HEK293 (cell line): ENCODE measurements around the gene SLC7A1.

Experiments used
- CTCF ChIA-PET: fragments of 350-600 bp; formaldehyde crosslinking; extraction: SDS; loops from one replicate; lab custom pipeline; 2021; ENCODE audit warnings: antibody characterized with exemption; lab: Yijun Ruan, JAX
- POLR2A ChIA-PET: fragments of 300-600 bp; formaldehyde crosslinking; extraction: SDS; loops from one replicate; lab custom pipeline; 2020; ENCODE audit warnings: antibody characterized with exemption, inconsistent platforms; lab: Yijun Ruan, JAX
- H3K27ac ChIP-seq: fragments of 200-500 bp; sonication (Bioruptor generic); 2 replicates; pipeline ENCODE4 v1.5.1; 2014; ENCODE audit warnings: low read depth, low read length, control low read depth, inconsistent platforms; ENCODE audit errors: extremely low read depth
- H3K36me3 ChIP-seq, 2 experiments: fragments of 200-500 bp in 1 of 2; sonication (Bioruptor generic) in 1 of 2; 1 replicate in 1 of 2; 2 replicates in 1 of 2; pipeline ENCODE4 v1.5.1; 2014 to 2017; ENCODE audit warnings: inconsistent platforms in 2 of 2, low read length in 2 of 2; ENCODE audit not compliant: control insufficient read depth in 2 of 2, insufficient read depth in 1 of 2
- H3K4me1 ChIP-seq: fragments of 200-500 bp; sonication (Bioruptor generic); 2 replicates; pipeline ENCODE4 v1.5.1; 2014; ENCODE audit warnings: mild to moderate bottlenecking, low read length, inconsistent platforms; ENCODE audit not compliant: control insufficient read depth, insufficient read depth
- H3K4me3 ChIP-seq: 2 replicates; pipeline ENCODE4 v1.5.1; 2011; ENCODE audit warnings: low read depth, mild to moderate bottlenecking, control low read depth, low read length, moderate library complexity
- H3K9me3 ChIP-seq: fragments of 200-500 bp; sonication (Bioruptor generic); 2 replicates; pipeline ENCODE4 v1.5.1; 2014; ENCODE audit warnings: low read depth, low read length, inconsistent platforms; ENCODE audit not compliant: control insufficient read depth, insufficient read depth
- GLIS1 ChIP-seq: fragments of 450-650 bp; formaldehyde crosslinking; IDR thresholded peaks from 2 replicates; pipeline ENCODE4 v1.5.1; 2016; ENCODE audit warnings: missing biosample characterization, missing genetic modification characterization
- GLIS2 ChIP-seq: fragments of 450-650 bp; formaldehyde crosslinking; IDR thresholded peaks from 2 replicates; pipeline ENCODE4 v1.5.1; 2016; ENCODE audit warnings: missing biosample characterization, missing genetic modification characterization
- HOXA7 ChIP-seq: sonication (generic); formaldehyde crosslinking; IDR thresholded peaks from 2 replicates; pipeline ENCODE4 v1.8.1; 2022; ENCODE audit warnings: missing genetic modification reagents, borderline replicate concordance
- KLF7 ChIP-seq: fragments of 450-650 bp; formaldehyde crosslinking; IDR thresholded peaks from 2 replicates; pipeline ENCODE4 v1.5.1; 2016; ENCODE audit warnings: missing biosample characterization, missing genetic modification characterization, borderline replicate concordance
- KLF8 ChIP-seq: fragments of 450-650 bp; formaldehyde crosslinking; IDR thresholded peaks from 2 replicates; pipeline ENCODE4 v1.5.1; 2016; ENCODE audit warnings: missing biosample characterization, missing genetic modification characterization
- ZBTB10 ChIP-seq: fragments of 450-650 bp; formaldehyde crosslinking; IDR thresholded peaks from 2 replicates; pipeline ENCODE4 v1.5.1; 2016; ENCODE audit warnings: missing biosample characterization, missing genetic modification characterization
- ZBTB20 ChIP-seq: fragments of 450-650 bp; formaldehyde crosslinking; IDR thresholded peaks from 2 replicates; pipeline ENCODE4 v1.5.1; 2016; ENCODE audit warnings: missing biosample characterization, missing genetic modification characterization
- ZIC2 ChIP-seq: fragments of 450-650 bp; formaldehyde crosslinking; IDR thresholded peaks from 2 replicates; pipeline ENCODE4 v1.5.1; 2016; ENCODE audit warnings: missing biosample characterization, missing genetic modification characterization
- ZNF114 ChIP-seq: fragments of 450-650 bp; formaldehyde crosslinking; IDR thresholded peaks from 2 replicates; pipeline ENCODE4 v1.5.0; 2017; ENCODE audit warnings: missing biosample characterization, missing genetic modification characterization
- ZNF184 ChIP-seq: fragments of 450-650 bp; IDR thresholded peaks from 2 replicates; pipeline ENCODE4 v1.5.1; 2018; ENCODE audit warnings: missing biosample characterization, mild to moderate bottlenecking, missing genetic modification characterization
- ZNF239 ChIP-seq: fragments of 450-650 bp; formaldehyde crosslinking; IDR thresholded peaks from 2 replicates; pipeline ENCODE4 v1.5.1; 2016; ENCODE audit warnings: missing biosample characterization, missing genetic modification characterization
- ZNF324 ChIP-seq: fragments of 450-650 bp; formaldehyde crosslinking; IDR thresholded peaks from 2 replicates; pipeline ENCODE4 v1.5.1; 2016; ENCODE audit warnings: missing biosample characterization, missing genetic modification characterization
- ZNF354C ChIP-seq: fragments of 450-650 bp; formaldehyde crosslinking; IDR thresholded peaks from 2 replicates; pipeline ENCODE4 v1.5.1; 2016; ENCODE audit warnings: missing biosample characterization, missing genetic modification characterization, low read depth, borderline replicate concordance
- ZNF362 ChIP-seq: fragments of 450-650 bp; formaldehyde crosslinking; IDR thresholded peaks from 2 replicates; pipeline ENCODE4 v1.5.1; 2016; ENCODE audit warnings: missing biosample characterization, missing genetic modification characterization
- ZNF416 ChIP-seq: fragments of 450-650 bp; formaldehyde crosslinking; IDR thresholded peaks from 2 replicates; pipeline ENCODE4 v1.5.1; 2016; ENCODE audit warnings: missing biosample characterization, missing genetic modification characterization
- ZNF423 ChIP-seq: fragments of 450-650 bp; formaldehyde crosslinking; IDR thresholded peaks from 2 replicates; pipeline ENCODE4 v1.5.1; 2016; ENCODE audit warnings: missing biosample characterization, missing genetic modification characterization
- ZNF596 ChIP-seq: fragments of 450-650 bp; IDR thresholded peaks from 2 replicates; pipeline ENCODE4 v1.5.0; 2018; ENCODE audit warnings: missing biosample characterization, mild to moderate bottlenecking, missing genetic modification characterization, moderate library complexity
- ZNF629 ChIP-seq: fragments of 450-650 bp; formaldehyde crosslinking; IDR thresholded peaks from 2 replicates; pipeline ENCODE4 v1.5.1; 2017; ENCODE audit warnings: missing biosample characterization, missing genetic modification characterization
- ZNF658 ChIP-seq: fragments of 450-650 bp; formaldehyde crosslinking; IDR thresholded peaks from 2 replicates; pipeline ENCODE4; 2016; ENCODE audit warnings: missing biosample characterization, missing genetic modification characterization
- ZNF76 ChIP-seq: fragments of 450-650 bp; formaldehyde crosslinking; IDR thresholded peaks from 2 replicates; pipeline ENCODE4; 2016; ENCODE audit warnings: low read depth, missing biosample characterization, missing genetic modification characterization, borderline replicate concordance
- TF ChIP-seq, protein P1 (sequence below): fragments of 450-650 bp; IDR thresholded peaks from 2 replicates; pipeline ENCODE4 v1.5.1; 2018; ENCODE audit warnings: missing biosample characterization, mild to moderate bottlenecking, missing genetic modification characterization

Gene SLC7A1

GRCh38 chr13:29484796-29485195, 110.7 kb downstream of the SLC7A1 start (continued):
- TF ChIP-seq ZNF596 (tag by site-specific recombination) (no peak), HOXA7 (CRISPR knock-in tag) (no peak), ZNF354C (tag by site-specific recombination) (no peak), ZNF114 (tag by site-specific recombination) (no peak), ZNF423 (tag by site-specific recombination) (no peak), ZNF324 (no peak)

DNA sequence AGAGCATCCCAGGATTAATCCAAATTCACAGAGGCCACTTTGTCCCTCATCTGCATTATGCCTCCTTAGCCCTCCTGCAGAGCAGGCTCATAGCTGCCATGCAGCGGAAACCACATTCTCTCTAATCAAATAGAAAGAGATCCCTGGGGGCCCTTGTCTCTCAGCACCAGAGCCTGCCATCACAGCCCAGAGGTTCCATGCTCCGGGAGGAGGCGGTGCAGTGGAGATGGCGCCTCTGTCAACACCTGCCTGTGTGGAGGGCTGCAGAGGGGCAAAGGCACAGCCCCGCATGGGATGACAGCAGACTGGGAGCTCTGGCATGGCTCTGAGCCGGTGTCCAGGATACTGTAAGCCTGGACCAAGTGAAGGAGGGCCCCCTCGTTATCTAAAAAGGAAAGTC, 111.3 kb downstream of the SLC7A1 start:
- H3K36me3 ChIP-seq, result no peaks in the 10 kb centered on the region
- peaks cover 3% of the 10 kb centered on the region; the same call in 1 of the 2 replicates for H3K4me1 ChIP-seq
- peak; percentile 28 for TF ChIP-seq ZIC2 (tag by site-specific recombination)
- peak; percentile 48 for TF ChIP-seq GLIS1 (tag by site-specific recombination)
- TF ChIP-seq, protein P1, sequence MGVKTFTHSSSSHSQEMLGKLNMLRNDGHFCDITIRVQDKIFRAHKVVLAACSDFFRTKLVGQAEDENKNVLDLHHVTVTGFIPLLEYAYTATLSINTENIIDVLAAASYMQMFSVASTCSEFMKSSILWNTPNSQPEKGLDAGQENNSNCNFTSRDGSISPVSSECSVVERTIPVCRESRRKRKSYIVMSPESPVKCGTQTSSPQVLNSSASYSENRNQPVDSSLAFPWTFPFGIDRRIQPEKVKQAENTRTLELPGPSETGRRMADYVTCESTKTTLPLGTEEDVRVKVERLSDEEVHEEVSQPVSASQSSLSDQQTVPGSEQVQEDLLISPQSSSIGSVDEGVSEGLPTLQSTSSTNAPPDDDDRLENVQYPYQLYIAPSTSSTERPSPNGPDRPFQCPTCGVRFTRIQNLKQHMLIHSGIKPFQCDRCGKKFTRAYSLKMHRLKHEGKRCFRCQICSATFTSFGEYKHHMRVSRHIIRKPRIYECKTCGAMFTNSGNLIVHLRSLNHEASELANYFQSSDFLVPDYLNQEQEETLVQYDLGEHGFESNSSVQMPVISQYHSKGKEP (tag by site-specific recombination), result peak; percentile 36; the same call in 1 of the 2 replicates
- no peak for TF ChIP-seq ZBTB20 (tag by site-specific recombination)
- no peak for TF ChIP-seq KLF7 (tag by site-specific recombination)
- TF ChIP-seq ZNF76 (tag by site-specific recombination), result no peak
- no peak overlapping the region for H3K4me3 ChIP-seq
- H3K9me3 ChIP-seq, result no peaks in the 10 kb centered on the region
- H3K27ac ChIP-seq, result no peak overlapping the region
- POLR2A ChIA-PET, result no interaction called here
- CTCF ChIA-PET, result interaction anchor here (1.4 kb wide), 1 partner anchor 12 kb away, joined by 8 read pairs; no protein-coding TSS in a partner anchor

- Histone ChIP-seq H3K27ac (no peak overlapping the region), H3K36me3 (no peaks in the 10 kb centered on the region), H3K4me3 (no peak overlapping the region), H3K9me3 (no peaks in the 10 kb centered on the region), H3K4me1 (peaks cover 3% of the 10 kb centered on the region; the same call in 1 of the 2 replicates)
- TF ChIP-seq ZNF658 (tag by site-specific recombination), result no peak
- TF ChIP-seq ZNF184 (tag by site-specific recombination), result no peak
- no peak for TF ChIP-seq ZNF416 (tag by site-specific recombination)
- no peak for TF ChIP-seq ZNF423 (tag by site-specific recombination)
- TF ChIP-seq ZNF239, result no peak
- no peak for TF ChIP-seq ZNF629 (tag by site-specific recombination)
- TF ChIP-seq ZBTB10 (tag by site-specific recombination), result no peak
- no peak for TF ChIP-seq GLIS2 (tag by site-specific recombination)
- no peak for TF ChIP-seq ZNF362 (tag by site-specific recombination)
- TF ChIP-seq KLF8 (tag by site-specific recombination), result no peak
- ChIA-PET POLR2A (no interaction called here), CTCF (interaction anchor here (1.4 kb wide), 1 partner anchor 12 kb away, joined by 8 read pairs; no protein-coding TSS in a partner anchor)
These were observed 111.9 kb downstream of the SLC7A1 start for GRCh38 chr13:29483623-29484022.
